Stomach (tissue), 4 donors: ENCODE results near the gene PTPRM.

Experiments
- CTCF ChIP-seq, 7 experiments: fragments of 450-650 bp in 4 of 7; fragments of 200-600 bp in 3 of 7; sonication (generic) in 3 of 7; IDR thresholded peaks; one replicate each; pipeline ENCODE4 v1.5.1; 2016 to 2019; ENCODE audit warnings: antibody characterized with exemption in 7 of 7, control low read depth in 2 of 7, mild to moderate bottlenecking in 1 of 7
- POLR2A ChIP-seq, 4 donors: fragments of 450-650 bp; IDR thresholded peaks; one replicate each; pipeline ENCODE4 v1.6.1; 2016; ENCODE audit warnings: antibody characterized with exemption in 4 of 4, control low read depth in 2 of 4, mild to moderate bottlenecking in 1 of 4, moderate library complexity in 1 of 4
- POLR2AphosphoS5 ChIP-seq, 3 donors: sonication (generic); formaldehyde crosslinking; IDR thresholded peaks; one replicate each; pipeline ENCODE4 v1.6.1; 2016; ENCODE audit warnings: antibody characterized with exemption in 3 of 3

GRCh38 chr18:8041526-8042111 lies 474.5 kb downstream of the PTPRM start:
- TF ChIP-seq POLR2AphosphoS5 (IDR thresholded peaks at IDR 0.05) (no peak), CTCF (IDR thresholded peaks at IDR 0.05) (no peak), POLR2A (IDR thresholded peaks at IDR 0.05) (no peak)
